Effector memory CD4-positive, alpha-beta T cell (primary cell): ENCODE data around the gene ZNF547.
"Not testable (repeated sequence)": the region's sequence is repeated elsewhere in the genome, so short reads cannot be mapped to it uniquely, and the experiment has no call there.

Source experiments
- DNase-seq, 3 donors: peaks; one replicate each; pipeline ENCODE4 v3.0.0-alpha.2; 2020
- H3K27ac ChIP-seq: 2 replicates; pipeline ENCODE4 v1.7.0; 2013; ENCODE audit warnings: mild to moderate bottlenecking, low read length, moderate library complexity; ENCODE audit not compliant: insufficient read depth, poor library complexity, severe bottlenecking
- H3K27me3 ChIP-seq: replicated peaks from 2 replicates; pipeline ENCODE4 v1.7.0; 2013; ENCODE audit warnings: mild to moderate bottlenecking, low read length; ENCODE audit not compliant: insufficient read depth, control insufficient read depth, poor library complexity, severe bottlenecking
- H3K36me3 ChIP-seq: 2 replicates; pipeline ENCODE4 v1.7.0; 2013; ENCODE audit warnings: mild to moderate bottlenecking, low read length, moderate library complexity; ENCODE audit not compliant: control insufficient read depth, insufficient read depth
- H3K4me1 ChIP-seq: 2 replicates; pipeline ENCODE4 v1.7.0; 2013; ENCODE audit warnings: low read length, mild to moderate bottlenecking; ENCODE audit not compliant: control insufficient read depth, insufficient read depth, poor library complexity, severe bottlenecking
- H3K4me3 ChIP-seq: 2 replicates; pipeline ENCODE4 v1.7.0; 2013; ENCODE audit warnings: low read length, low read depth, mild to moderate bottlenecking; ENCODE audit not compliant: insufficient read depth, poor library complexity, severe bottlenecking
- H3K9me3 ChIP-seq: 2 replicates; pipeline ENCODE4 v1.7.0; 2013; ENCODE audit warnings: mild to moderate bottlenecking, low read length, moderate library complexity; ENCODE audit not compliant: control insufficient read depth

Gene ZNF547

DNA sequence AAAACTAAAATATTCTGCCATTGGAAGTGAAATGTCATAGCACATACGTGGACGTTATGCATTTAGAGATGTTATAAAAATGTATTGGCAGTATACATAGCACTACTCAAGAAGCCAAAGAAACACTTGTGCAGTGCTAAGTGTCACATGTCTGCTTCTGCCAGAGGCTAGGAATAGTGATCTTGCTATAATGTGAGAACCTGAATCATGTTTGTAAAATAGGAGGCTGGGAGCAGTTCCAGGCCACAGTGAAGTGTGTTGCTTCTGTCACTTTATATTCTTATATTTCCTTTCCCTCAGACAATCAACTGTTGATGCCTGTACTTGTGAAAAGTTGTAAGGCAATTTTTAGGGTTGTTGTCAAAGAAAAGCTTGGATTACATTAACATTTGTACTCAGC is 3.4 kb downstream of the ZNF547 start:
- Histone ChIP-seq H3K4me3 (no peak overlapping the region), H3K27me3 (no peaks in the 10 kb centered on the region), H3K9me3 (no peaks in the 10 kb centered on the region), H3K4me1 (peaks cover 5% of the 10 kb centered on the region), H3K36me3 (peaks cover under 1% of the 10 kb centered on the region), H3K27ac (no peak overlapping the region)
- no peak for DNase-seq

DNA sequence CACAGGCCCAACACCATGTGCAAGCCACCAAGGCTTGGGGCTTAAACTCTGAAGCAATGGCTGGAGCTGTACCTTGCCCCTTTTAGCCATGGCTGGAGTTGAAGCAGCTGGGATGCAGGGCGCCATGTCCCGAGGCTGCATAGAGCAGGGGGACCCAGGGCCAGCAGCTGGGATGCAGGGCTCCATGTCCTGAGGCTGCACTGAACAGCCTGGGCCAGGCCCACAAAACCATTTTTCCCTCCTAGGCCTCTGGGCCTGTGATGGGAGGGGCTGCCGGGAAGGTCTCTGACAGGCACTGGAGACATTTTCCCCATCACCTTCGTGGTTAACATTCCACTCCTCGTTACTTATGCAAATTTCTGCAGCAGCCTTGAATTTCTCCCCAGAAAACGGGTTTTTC is 10.8 kb downstream of the ZNF547 start:
- Histone ChIP-seq H3K4me3 (no peak overlapping the region), H3K4me1 (no peaks in the 10 kb centered on the region), H3K9me3 (peaks cover 15% of the 10 kb centered on the region), H3K27ac (no peak overlapping the region), H3K36me3 (peaks cover 17% of the 10 kb centered on the region), H3K27me3 (no peaks in the 10 kb centered on the region)
- no peak for DNase-seq

DNA sequence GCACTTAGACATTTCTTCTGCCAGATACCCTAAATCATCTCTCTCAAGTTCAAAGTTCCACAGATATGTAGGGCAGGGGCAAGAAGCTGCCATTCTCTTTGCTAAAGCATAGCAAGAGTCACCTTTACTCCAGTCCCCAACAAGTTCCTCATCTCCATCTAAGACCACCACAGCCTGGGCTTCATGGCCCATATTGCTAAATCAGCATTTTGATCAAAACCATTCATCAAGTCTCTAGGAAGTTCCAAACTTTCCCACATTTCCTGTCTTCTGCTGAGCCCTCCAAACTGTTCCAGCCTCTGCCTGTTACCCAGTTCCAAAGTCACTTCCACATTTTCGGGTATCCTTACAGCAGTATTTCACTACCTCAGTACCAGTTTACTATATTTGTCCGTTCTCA is 11.3 kb downstream of the ZNF547 start:
- H3K4me1 ChIP-seq, H3K27ac ChIP-seq, DNase-seq, H3K27me3 ChIP-seq, H3K4me3 ChIP-seq: not testable (repeated sequence)
- Histone ChIP-seq H3K36me3 (peaks cover 17% of the 10 kb centered on the region), H3K9me3 (peaks cover 16% of the 10 kb centered on the region)

DNA sequence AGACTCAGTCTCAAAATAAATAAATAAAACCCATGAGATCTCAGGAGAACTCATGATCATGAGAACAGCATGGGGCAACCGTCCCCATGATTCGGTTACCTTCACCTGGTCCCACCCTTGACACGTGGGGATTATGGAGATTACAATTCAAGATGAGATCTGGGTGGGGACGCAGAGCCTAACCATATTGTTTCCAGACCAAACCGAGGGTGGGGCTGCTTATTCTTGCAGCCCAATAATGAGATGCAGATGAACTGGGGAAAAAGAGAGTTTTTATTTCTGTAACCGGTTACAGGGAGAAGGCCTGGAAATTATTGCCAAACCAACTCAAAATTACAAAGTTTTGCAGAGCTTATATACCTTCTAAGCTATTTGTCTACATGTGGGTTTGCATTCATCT is 12.8 kb downstream of the ZNF547 start:
- H3K36me3 ChIP-seq, result peaks cover 17% of the 10 kb centered on the region
- H3K4me1 ChIP-seq, result no peaks in the 10 kb centered on the region
- H3K4me3 ChIP-seq, result no peak overlapping the region
- H3K27ac ChIP-seq, result no peak overlapping the region
- H3K9me3 ChIP-seq, result peaks cover 16% of the 10 kb centered on the region
- no peaks in the 10 kb centered on the region for H3K27me3 ChIP-seq
- no peak for DNase-seq

DNA sequence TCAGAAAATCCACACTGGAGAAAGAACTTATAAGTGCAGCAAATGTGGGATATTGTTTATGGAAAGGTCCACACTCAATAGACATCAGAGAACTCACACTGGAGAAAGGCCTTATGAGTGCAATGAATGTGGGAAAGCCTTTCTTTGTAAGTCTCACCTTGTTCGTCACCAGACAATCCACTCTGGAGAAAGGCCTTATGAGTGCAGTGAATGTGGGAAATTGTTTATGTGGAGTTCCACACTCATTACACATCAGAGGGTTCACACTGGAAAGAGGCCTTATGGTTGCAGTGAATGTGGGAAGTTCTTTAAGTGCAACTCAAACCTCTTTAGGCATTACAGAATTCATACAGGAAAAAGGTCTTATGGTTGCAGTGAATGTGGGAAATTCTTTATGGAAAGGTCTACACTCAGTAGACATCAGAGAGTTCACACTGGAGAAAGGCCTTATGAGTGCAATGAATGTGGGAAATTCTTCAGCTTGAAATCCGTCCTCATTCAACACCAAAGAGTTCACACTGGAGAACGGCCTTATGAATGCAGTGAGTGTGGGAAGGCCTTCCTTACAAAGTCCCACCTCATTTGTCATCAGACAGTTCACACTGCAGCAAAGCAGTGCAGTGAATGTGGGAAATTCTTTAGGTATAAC is 14.3 kb downstream of the ZNF547 start:
- H3K27ac ChIP-seq, result no peak overlapping the region
- peaks cover 8% of the 10 kb centered on the region for H3K36me3 ChIP-seq
- no peaks in the 10 kb centered on the region for H3K4me1 ChIP-seq
- peaks cover 16% of the 10 kb centered on the region for H3K9me3 ChIP-seq
- no peak for DNase-seq
- no peak overlapping the region for H3K4me3 ChIP-seq
- H3K27me3 ChIP-seq, result no peaks in the 10 kb centered on the region

DNA sequence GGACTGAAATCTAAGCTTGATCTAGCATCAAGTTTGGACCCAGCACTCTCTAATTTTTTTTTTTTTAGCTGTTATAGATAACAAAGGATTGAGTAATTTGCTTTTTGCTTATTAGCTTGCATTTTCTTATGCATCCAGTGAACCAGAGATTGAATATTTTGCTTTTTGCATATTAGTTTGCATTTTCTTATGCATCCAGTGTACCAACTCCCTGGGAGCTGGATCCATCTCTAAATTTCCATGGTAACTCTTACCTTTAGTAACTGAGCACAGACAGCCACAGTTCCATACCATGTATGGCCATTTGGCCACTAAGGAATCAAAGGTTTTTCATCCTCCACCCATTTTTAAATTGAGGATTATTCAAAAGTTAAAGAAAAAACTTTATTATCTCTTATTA is 17.6 kb downstream of the ZNF547 start:
- no peaks in the 10 kb centered on the region for H3K4me1 ChIP-seq
- H3K36me3 ChIP-seq, result peaks cover 5% of the 10 kb centered on the region
- no peak for DNase-seq
- no peak overlapping the region for H3K4me3 ChIP-seq
- no peak overlapping the region for H3K27ac ChIP-seq
- peaks cover 16% of the 10 kb centered on the region for H3K9me3 ChIP-seq
- H3K27me3 ChIP-seq, result no peaks in the 10 kb centered on the region

DNA sequence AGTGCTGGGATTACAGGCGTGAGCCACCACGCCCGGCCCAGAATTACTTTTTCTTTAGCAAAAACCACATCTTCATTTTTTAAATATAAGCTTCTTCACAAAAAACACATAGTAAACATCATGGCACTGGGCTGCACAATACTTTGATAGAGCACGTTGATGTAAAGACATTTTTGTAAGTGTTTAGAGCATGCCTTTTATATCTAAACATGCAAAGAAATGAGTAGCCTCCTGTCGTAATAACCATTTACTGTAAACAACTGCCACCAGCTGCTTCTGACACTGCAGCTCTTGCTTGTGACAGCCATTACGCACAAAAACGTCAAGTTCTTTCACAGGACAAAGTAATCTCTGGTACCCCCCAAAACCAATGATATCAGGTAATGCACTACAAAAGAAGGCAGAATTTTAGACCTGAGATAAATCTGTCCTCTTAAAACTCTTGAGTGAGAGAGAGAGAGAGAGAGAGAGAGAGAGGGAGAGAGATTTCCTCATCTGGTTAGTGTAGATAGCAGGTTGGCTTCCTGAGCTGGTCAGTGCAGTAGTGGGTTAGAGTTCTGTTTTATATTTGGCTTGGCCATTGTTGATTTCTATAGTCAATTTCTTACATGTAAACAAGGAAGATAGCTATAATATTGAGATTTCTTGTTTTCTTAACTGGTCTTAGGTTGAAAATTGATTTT is 19.6 kb downstream of the ZNF547 start:
- H3K36me3 ChIP-seq, result no peaks in the 10 kb centered on the region
- no peak for DNase-seq
- no peak overlapping the region for H3K27ac ChIP-seq
- H3K27me3 ChIP-seq, result no peaks in the 10 kb centered on the region
- H3K4me3 ChIP-seq, result no peak overlapping the region
- no peaks in the 10 kb centered on the region for H3K4me1 ChIP-seq
- H3K9me3 ChIP-seq, result peaks cover 8% of the 10 kb centered on the region

DNA sequence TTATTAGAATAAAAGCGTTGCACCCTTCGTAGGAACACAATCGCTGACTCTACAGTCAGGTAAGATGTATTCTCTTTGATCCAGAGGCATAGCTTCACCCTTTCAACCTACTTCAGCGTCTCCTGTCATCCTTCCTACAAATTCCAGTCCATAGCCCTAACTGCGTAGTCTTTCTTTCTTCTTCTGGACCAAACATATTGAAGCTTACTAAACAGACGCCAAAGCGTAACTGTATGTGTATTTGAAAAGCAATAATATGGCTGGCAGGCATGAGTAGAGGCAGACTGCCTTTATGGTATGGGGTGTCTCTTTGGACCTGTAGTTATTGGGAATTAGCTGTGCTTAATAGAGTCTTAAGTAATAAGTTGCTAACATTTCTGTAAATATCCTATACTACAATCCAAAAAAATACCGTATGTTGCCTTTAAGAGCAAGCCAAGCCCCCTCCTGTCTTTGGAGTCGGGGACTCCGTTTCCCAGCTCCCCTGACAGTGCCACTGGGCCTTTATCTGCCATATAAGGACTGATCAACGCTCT is 25.9 kb downstream of the ZNF547 start:
- Histone ChIP-seq H3K4me1 (peaks cover 10% of the 10 kb centered on the region), H3K27me3 (no peaks in the 10 kb centered on the region), H3K27ac (peak overlapping the region; percentile 82), H3K36me3 (peaks cover 16% of the 10 kb centered on the region), H3K9me3 (no peaks in the 10 kb centered on the region), H3K4me3 (peak overlapping the region; percentile 81)
- DNase-seq, result no peak

DNA sequence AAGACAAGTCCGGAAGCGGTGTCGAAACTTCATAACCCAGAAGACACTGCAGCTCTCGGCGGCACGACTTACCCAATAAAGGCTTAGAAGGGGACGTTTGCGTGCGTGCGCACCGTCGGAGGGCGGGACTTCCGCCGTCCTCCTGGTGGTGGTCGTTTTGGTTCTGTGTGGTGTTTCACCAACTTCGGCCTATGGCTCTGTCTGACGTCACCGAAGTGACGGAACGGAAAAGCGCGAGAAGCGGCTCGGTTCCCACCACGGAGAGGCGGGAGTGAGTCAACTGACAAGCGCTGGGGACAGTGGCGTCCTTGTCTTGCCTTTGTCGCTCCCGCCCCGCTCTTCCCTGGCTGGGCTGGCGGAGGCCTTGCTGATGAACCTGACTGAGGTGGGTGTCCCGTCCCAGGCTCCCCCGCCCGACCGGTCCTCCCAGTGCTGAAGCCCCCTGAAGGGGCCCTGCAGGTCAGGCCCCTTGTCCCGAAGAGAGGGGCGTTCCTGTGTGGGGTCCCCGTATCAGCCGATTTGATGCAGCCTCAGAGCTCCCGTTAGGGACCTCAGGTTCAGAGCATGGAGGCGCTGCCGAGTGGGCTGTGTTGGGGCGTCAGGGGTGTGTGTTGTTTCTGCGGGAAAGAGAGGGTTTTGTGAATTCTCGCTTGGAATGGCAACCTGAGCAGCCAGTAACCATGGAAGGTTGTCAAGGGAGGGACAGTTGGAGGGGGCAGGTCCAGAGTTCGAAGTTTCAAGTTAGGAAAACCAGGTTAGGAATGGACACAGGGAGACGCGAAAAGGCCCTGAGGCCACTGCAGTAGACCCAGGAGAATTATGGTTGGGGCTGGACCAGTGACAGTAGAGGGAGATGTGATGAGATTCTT is 26.6 kb downstream of the ZNF547 start, which contains the start of gene ZNF548:
TSS of gene ZNF548 (plus strand) at position 125 of the 869 bp plus-strand sequence. CDS start at position 371, 246 bp downstream.
- H3K4me3 ChIP-seq, result peak within 1 kb of the TSS; percentile 81
- peaks cover 21% of the 10 kb centered on the region for H3K36me3 ChIP-seq
- H3K4me1 ChIP-seq, result peaks cover 10% of the 10 kb centered on the region
- H3K27ac ChIP-seq, result peak within 1 kb of the TSS; percentile 82
- no peaks in the 10 kb centered on the region for H3K27me3 ChIP-seq
- peak; percentile 98 for DNase-seq
- H3K9me3 ChIP-seq, result no peaks in the 10 kb centered on the region
